ENCODE measurements around the gene DUSP10. TPM values are rescaled to one million over a fixed set of nuclear protein-coding genes. Genes with fewer than 3 reads are reported as not detected.

Gene DUSP10
- total and polyA plus RNA-seq, 9 donors = 0.81 to 8.5 (median 2.0) TPM

GRCh38 chr1:221718381-221719277, 23.3 kb downstream of the DUSP10 start:
- no peak overlapping the region for H3K27ac ChIP-seq
- DNase-seq = no peak
- no peaks in the 10 kb centered on the region for H3K27me3 ChIP-seq
- no peak overlapping the region for H3K4me3 ChIP-seq
- 16 to 23% (median 21%) methylated on average over 5 of the region's 5 CpGs for WGBS, 3 donors
- no peaks in the 10 kb centered on the region for H3K9me3 ChIP-seq
- TF ChIP-seq POLR2A (IDR thresholded peaks at IDR 0.05) (no peak), CTCF (IDR thresholded peaks at IDR 0.05) (no peak), EP300 (IDR thresholded peaks at IDR 0.05) (no peak)
- intact Hi-C loops (cut with DNase I) = no loop called here
- H3K36me3 ChIP-seq = no peaks in the 10 kb centered on the region
- H3K4me1 ChIP-seq (ENCODE audit: insufficient read depth) = peaks cover 7% of the 10 kb centered on the region

- 84 to 89% (median 87%) methylated on average over 2 of the region's 2 CpGs for WGBS, 3 donors
- H3K27me3 ChIP-seq = no peaks in the 10 kb centered on the region
- H3K4me3 ChIP-seq = no peak overlapping the region
- H3K9me3 ChIP-seq = no peaks in the 10 kb centered on the region
- intact Hi-C loops (cut with DNase I) = no loop called here
- no peaks in the 10 kb centered on the region for H3K36me3 ChIP-seq
- DNase-seq = no peak
- TF ChIP-seq EP300 (IDR thresholded peaks at IDR 0.05) (no peak), POLR2A (IDR thresholded peaks at IDR 0.05) (no peak), CTCF (IDR thresholded peaks at IDR 0.05) (no peak)
- H3K4me1 ChIP-seq (ENCODE audit: insufficient read depth) = peaks cover 7% of the 10 kb centered on the region
- H3K27ac ChIP-seq = no peak overlapping the region
These were observed 24.4 kb downstream of the DUSP10 start for GRCh38 chr1:221717485-221717853.

- Histone ChIP-seq H3K36me3 (no peaks in the 10 kb centered on the region), H3K4me1 (ENCODE audit: insufficient read depth) (peaks cover 7% of the 10 kb centered on the region), H3K9me3 (no peaks in the 10 kb centered on the region), H3K27ac (no peak overlapping the region), H3K27me3 (no peaks in the 10 kb centered on the region), H3K4me3 (no peak overlapping the region)
- DNase-seq = no peak
- WGBS, 3 donors = 71 to 84% (median 82%) methylated on average over 7 of the region's 7 CpGs
- intact Hi-C loops (cut with DNase I) = no loop called here
- TF ChIP-seq CTCF (IDR thresholded peaks at IDR 0.05) = no peak
- no peak for TF ChIP-seq EP300 (IDR thresholded peaks at IDR 0.05)
- TF ChIP-seq POLR2A (IDR thresholded peaks at IDR 0.05) = no peak
These were observed 25.0 kb downstream of the DUSP10 start for GRCh38 chr1:221716713-221717484.

- Histone ChIP-seq H3K27ac (no peak overlapping the region), H3K4me1 (ENCODE audit: insufficient read depth) (peaks cover 7% of the 10 kb centered on the region), H3K4me3 (no peak overlapping the region), H3K36me3 (no peaks in the 10 kb centered on the region), H3K27me3 (no peaks in the 10 kb centered on the region), H3K9me3 (no peaks in the 10 kb centered on the region)
- TF ChIP-seq EP300 (IDR thresholded peaks at IDR 0.05) = no peak
- TF ChIP-seq CTCF (IDR thresholded peaks at IDR 0.05) = no peak
- TF ChIP-seq POLR2A (IDR thresholded peaks at IDR 0.05) = no peak
- DNase-seq = no peak
- intact Hi-C loops (cut with DNase I) = no loop called here
- 20 to 47% (median 31%) methylated on average over 2 of the region's 2 CpGs for WGBS, 3 donors
These were observed 26.3 kb downstream of the DUSP10 start for GRCh38 chr1:221715321-221716169.

Data from ovary (tissue), 9 donors.